ENCODE results near the gene RXRA. TPM values are rescaled to one million over a fixed set of nuclear protein-coding genes. Genes with fewer than 3 reads are reported as not detected.
A peak's percentile ranks its signal among the peaks of the same experiment; 100 is the strongest.

RXRA gene
- total RNA-seq, 2 donors from 2014 or later = 68.2 to 72.0 TPM

DNA sequence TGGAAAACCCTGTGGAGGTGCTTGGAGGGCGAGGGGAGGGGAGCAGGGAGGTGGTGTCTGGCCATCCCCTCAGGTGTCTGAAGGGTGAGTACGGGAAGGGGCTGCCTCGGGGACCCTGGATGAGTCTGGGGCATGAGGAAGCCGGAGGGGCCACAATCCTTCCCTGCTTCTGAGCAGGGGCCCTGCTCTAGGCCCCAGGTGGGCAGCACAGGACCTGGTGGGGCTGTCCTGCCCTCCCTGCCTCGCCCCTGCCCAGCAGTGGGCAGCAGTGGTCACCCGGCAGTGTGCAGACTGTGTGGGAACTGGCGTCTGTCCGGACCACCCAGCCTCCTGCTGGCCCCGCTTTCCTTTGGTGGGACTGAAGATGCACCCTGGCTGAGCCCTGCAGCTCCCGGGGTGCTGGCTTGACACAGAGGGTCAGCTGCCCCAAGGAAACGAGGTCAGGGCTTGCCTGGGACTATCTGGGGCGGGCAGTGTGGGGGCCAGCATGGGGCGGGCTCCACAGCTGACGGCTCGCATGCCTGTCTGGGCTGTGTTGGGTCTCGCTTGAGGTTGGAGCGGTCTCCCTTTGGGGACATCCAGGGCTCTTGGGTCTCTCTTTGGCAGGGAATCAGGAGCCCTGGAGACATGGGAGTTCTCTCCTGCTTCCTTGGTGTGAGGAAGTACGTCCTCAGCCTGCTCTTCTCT, 26.1 kb downstream of the RXRA start:
- intact Hi-C loops (cut with DNase I) = no loop called here
- no peaks in the 10 kb centered on the region for H3K27me3 ChIP-seq
- no peak overlapping the region for H3K4me3 ChIP-seq
- H3K9ac ChIP-seq (ENCODE audit: low read depth in 2 of 2, low read length in 2 of 2) = no peak overlapping the region
- DNase-seq = no peak
- TF ChIP-seq, protein P1, sequence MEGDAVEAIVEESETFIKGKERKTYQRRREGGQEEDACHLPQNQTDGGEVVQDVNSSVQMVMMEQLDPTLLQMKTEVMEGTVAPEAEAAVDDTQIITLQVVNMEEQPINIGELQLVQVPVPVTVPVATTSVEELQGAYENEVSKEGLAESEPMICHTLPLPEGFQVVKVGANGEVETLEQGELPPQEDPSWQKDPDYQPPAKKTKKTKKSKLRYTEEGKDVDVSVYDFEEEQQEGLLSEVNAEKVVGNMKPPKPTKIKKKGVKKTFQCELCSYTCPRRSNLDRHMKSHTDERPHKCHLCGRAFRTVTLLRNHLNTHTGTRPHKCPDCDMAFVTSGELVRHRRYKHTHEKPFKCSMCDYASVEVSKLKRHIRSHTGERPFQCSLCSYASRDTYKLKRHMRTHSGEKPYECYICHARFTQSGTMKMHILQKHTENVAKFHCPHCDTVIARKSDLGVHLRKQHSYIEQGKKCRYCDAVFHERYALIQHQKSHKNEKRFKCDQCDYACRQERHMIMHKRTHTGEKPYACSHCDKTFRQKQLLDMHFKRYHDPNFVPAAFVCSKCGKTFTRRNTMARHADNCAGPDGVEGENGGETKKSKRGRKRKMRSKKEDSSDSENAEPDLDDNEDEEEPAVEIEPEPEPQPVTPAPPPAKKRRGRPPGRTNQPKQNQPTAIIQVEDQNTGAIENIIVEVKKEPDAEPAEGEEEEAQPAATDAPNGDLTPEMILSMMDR (IDR thresholded peaks at IDR 0.05) = no peak
- no peaks in the 10 kb centered on the region for H3K36me3 ChIP-seq
- no peaks in the 10 kb centered on the region for H3K9me3 ChIP-seq
- H3K27ac ChIP-seq = no peak overlapping the region
- H3K4me1 ChIP-seq = peaks cover 27% of the 10 kb centered on the region

DNA sequence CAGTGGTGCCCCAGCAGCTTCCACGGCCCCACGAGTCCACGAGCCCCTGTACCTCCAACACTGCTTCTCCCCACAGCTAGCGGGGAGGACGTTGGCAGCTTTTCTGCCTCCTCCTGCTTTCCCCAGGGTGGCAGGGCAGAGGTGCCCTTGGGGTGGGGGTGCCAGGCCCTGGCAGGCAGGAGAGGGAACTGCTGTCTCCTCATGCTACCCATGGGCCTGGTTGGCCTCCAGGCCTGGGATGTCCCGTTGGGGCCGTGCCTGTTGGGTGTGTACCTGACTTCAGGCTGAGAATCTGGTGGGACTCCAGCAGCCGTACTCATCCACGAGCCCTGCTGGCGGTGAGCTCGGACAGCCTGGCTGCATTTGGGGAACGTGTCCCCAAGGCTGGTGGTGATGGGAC, 27.3 kb downstream of the RXRA start:
- no peak overlapping the region for H3K9ac ChIP-seq (ENCODE audit: low read depth in 2 of 2, low read length in 2 of 2)
- H3K4me3 ChIP-seq = no peak overlapping the region
- intact Hi-C loops (cut with DNase I) = no loop called here
- TF ChIP-seq, protein P1 (IDR thresholded peaks at IDR 0.05) = no peak
- no peak for DNase-seq
- no peaks in the 10 kb centered on the region for H3K36me3 ChIP-seq
- H3K4me1 ChIP-seq = peaks cover 35% of the 10 kb centered on the region
- H3K27me3 ChIP-seq = no peaks in the 10 kb centered on the region
- no peak overlapping the region for H3K27ac ChIP-seq
- H3K9me3 ChIP-seq = no peaks in the 10 kb centered on the region

DNA sequence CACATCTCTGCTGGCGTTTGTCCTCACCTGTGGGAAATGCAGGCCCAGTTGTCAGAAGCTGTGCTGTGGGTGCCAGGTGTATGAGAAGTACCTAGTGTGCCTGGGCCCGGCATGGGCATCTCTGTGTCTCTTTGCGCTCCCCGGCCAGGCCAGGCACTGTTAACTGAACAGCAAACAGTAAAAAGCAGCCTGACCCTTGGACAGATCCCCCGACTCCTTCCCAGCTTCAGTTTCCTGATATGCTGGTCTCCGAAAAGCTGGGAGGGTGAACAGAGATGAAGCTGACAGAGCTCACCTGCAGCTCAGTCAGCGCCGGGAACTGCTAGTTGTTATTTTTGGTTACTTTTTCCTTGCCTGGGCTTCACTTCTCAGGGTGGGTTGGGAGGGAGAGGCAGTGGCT, 28.9 kb downstream of the RXRA start:
- intact Hi-C loops (cut with DNase I) = no loop called here
- H3K9me3 ChIP-seq = no peaks in the 10 kb centered on the region
- H3K4me3 ChIP-seq = no peak overlapping the region
- no peak for DNase-seq
- peak overlapping the region in 1 of 2 donors; percentile 4 for H3K9ac ChIP-seq (ENCODE audit: low read depth in 2 of 2, low read length in 2 of 2)
- no peaks in the 10 kb centered on the region for H3K27me3 ChIP-seq
- H3K4me1 ChIP-seq = peaks cover 35% of the 10 kb centered on the region
- peak overlapping the region; percentile 55 for H3K27ac ChIP-seq
- TF ChIP-seq, protein P1 (IDR thresholded peaks at IDR 0.05) = no peak
- no peaks in the 10 kb centered on the region for H3K36me3 ChIP-seq

DNA sequence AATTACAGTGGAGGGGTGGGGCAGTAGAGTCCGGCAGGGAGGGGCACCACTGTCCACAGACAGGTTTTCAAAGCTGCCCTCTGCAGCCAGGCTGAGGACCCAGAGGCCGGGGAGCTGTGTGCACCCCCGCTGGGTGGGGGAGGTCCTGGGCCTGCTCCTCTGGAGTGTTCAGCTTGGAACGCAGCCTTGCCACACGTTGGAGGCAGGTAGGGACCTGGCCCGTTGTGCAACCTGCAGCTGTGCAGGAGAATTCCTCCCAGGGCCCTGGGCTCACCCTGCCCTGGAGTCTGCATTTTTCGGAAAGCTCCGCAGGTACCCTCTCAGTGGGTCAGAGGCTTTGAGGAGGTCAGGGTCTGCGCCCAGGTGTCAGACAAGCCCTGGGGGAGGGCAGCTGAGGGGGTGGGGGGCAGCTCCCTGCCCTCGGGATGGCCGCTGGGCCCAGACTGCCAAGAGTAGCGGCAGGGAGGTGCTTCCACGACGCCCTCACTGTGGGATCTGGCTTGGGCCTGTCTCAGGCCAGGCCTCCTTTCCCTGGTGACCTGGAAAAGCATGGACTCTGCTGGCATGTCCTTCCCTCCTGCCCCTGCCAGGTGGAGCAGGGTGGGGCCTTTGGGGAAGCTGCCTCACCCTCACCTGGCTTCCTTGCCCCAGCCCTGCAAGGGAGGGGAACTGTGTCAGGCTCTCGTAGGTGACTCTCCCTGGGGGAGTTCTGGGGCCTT, 29.5 kb downstream of the RXRA start:
- TF ChIP-seq, protein P1 (IDR thresholded peaks at IDR 0.05) = no peak
- H3K9ac ChIP-seq (ENCODE audit: low read depth in 2 of 2, low read length in 2 of 2) = peak overlapping the region in 1 of 2 donors; percentile 53
- no peaks in the 10 kb centered on the region for H3K36me3 ChIP-seq
- peaks cover 35% of the 10 kb centered on the region for H3K4me1 ChIP-seq
- H3K4me3 ChIP-seq = no peak overlapping the region
- H3K27me3 ChIP-seq = no peaks in the 10 kb centered on the region
- H3K27ac ChIP-seq = peak overlapping the region; percentile 55
- DNase-seq = peak; percentile 84
- no peaks in the 10 kb centered on the region for H3K9me3 ChIP-seq
- intact Hi-C loops (cut with DNase I) = no loop called here

DNA sequence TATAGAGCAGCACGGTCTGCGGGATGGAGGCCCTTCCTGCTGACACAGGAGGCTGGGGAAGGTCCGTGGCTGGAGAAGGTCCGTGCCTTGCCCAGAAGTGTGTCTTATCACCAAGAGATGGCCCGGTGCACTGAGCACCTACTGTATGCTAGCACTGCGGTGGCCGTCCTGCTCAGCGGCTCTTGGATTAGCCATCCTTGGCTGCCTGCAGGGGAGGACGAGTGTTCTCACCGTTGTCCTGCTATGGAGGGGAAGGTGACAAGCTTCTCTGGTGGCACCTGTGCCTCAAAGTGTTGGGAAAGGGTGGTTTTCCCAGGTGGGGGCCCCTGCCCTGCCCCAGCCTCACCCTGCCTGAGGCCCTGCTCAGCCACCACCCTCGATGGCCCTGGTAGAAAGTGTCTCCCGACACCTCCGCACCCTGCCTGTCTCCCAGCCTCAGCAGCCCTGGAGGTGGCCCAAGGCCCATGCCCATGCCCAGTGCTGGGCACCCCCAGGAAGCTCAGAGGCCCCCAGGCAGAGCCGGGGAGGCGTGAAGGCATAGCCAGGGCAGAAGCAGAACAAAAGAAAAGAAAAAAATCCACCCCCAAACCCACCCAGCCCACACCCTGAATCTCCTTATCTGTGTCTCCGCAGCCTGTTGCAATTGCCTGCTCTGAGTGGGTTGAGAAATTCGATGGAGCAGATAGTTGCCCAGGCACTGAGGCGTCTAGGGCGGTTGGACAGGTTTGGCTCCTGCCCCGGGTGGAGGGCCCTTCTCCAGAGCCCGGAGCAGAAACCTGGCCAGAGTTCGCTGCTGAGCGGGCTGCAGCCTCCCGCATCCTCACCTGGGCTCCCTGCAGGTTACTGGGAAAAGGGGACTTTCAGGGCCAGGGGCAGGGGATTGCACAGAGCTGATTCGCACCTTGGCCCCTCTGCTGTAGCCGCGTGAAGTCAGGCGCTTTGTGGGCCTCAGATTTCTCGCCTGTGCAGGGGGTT, 30.5 kb downstream of the RXRA start:
- Histone ChIP-seq H3K9ac (ENCODE audit: low read depth in 2 of 2, low read length in 2 of 2) (peak overlapping the region; percentile 18 to 43), H3K27me3 (no peaks in the 10 kb centered on the region), H3K27ac (peak overlapping the region; percentile 55), H3K4me3 (no peak overlapping the region), H3K36me3 (no peaks in the 10 kb centered on the region), H3K9me3 (no peaks in the 10 kb centered on the region), H3K4me1 (peaks cover 35% of the 10 kb centered on the region)
- intact Hi-C loops (cut with DNase I) = no loop called here
- TF ChIP-seq, protein P1 (IDR thresholded peaks at IDR 0.05) = no peak
- peak; percentile 73 for DNase-seq
